CD4-positive, alpha-beta memory T cell (primary cell): ENCODE results near the gene CD1C. TPM values are rescaled to one million over a fixed set of nuclear protein-coding genes. Genes with fewer than 3 reads are reported as not detected.

Experiments
- polyA plus RNA-seq, 2 donors: library from polyadenylated mRNA; unstranded; fragments of 300-500 nt; fragmentation: Illumina TruSeq; gene quantifications; one replicate each; pipeline ENCODE4 v1.2.3, GENCODE V29; 2021
- total RNA-seq, 2 experiments: library from RNA; stranded (reverse); gene quantifications; one replicate each; pipeline ENCODE4 v1.2.3, GENCODE V29; 2021

CD1C gene
- total and polyA plus RNA-seq, 4 experiments from 2014 or later, result 1.0 TPM; not detected in 3

Other genes starting within 250 kb of the CD1C start
- gene CD1D, start 109.0 kb upstream of the CD1C start, total RNA-seq, result not detected
- gene CD1D, start 109.0 kb upstream of the CD1C start, polyA plus RNA-seq, result under 1 TPM in 1 of 2 donors, not detected in 1; 0.08 TPM
- gene CD1A, start 35.5 kb upstream of the CD1C start, total RNA-seq, result not detected
- not detected for gene CD1A, start 35.5 kb upstream of the CD1C start, polyA plus RNA-seq
- not detected for gene CD1B, start 41.6 kb downstream of the CD1C start, total RNA-seq
- not detected for gene CD1B, start 41.6 kb downstream of the CD1C start, polyA plus RNA-seq
- not detected for gene CD1E, start 64.0 kb downstream of the CD1C start, total RNA-seq
- gene CD1E, start 64.0 kb downstream of the CD1C start, polyA plus RNA-seq, result not detected
- gene OR10T2, start 109.5 kb downstream of the CD1C start, total RNA-seq, result not detected
- not detected for gene OR10T2, start 109.5 kb downstream of the CD1C start, polyA plus RNA-seq
- gene OR10K2, start 136.3 kb downstream of the CD1C start, total RNA-seq, result not detected
- not detected for gene OR10K2, start 136.3 kb downstream of the CD1C start, polyA plus RNA-seq
- gene OR10K1, start 171.9 kb downstream of the CD1C start, total RNA-seq, result not detected
- not detected for gene OR10K1, start 171.9 kb downstream of the CD1C start, polyA plus RNA-seq
- gene OR10R2, start 182.3 kb downstream of the CD1C start, total RNA-seq, result not detected
- not detected for gene OR10R2, start 182.3 kb downstream of the CD1C start, polyA plus RNA-seq